Coronary artery (tissue), 2 donors: ENCODE data around the gene PRM1.

Experiments used
- DNase-seq: peaks from one replicate; pipeline ENCODE4 v3.0.0-alpha.2; 2017; ENCODE audit warnings: low spot score
- H3K27ac ChIP-seq, 2 donors: fragments of 200-600 bp; sonication (generic); one replicate each; pipeline ENCODE4 v1.5.1; 2016 to 2019
- H3K4me3 ChIP-seq: fragments of 200-600 bp; sonication (generic); 2 replicates; pipeline ENCODE4 v1.5.1; 2016; ENCODE audit warnings: mild to moderate bottlenecking, moderate library complexity
- CTCF ChIP-seq: fragments of 200-600 bp; sonication (generic); IDR thresholded peaks from one replicate; pipeline ENCODE4 v1.5.1; 2019; ENCODE audit warnings: antibody characterized with exemption

Gene PRM1

DNA sequence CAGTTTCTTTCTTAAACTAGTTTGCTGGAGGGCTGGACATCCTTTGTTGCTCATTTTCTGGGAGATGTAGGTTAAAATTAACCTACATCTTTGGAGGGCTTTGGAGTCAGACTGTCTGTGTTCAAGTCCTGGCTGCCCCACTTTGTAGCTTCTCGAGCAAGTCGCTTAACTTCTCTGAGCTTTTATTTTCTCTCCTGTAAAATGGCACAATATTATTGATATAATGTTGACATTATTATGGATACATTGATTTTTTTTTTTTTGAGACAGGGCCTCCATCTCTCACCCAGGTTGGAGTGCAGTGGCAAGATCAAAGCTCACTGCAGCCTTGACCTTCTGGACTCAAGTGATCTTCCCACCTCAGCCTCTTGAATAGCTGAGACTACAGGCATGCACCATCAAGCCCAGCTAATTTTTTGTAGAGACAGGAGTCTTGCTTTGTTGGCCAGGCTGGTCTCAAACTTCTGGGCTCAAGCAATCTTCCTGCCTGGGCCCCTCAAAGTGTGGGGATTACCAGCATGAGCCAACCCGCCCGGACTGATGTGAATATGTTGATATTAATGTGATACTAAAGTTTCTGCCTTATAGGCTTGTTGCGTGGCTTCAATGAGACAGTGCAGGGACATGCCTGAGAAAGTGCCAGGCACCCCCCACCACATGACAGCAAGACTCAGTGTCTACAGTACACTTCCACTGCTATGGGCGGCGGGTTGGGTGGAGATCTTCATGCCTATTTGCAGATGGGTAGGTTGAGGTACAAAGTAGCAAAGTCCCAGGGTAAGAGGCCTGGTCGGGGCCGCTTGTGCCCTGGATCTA, 32.6 kb upstream of the PRM1 start:
- no peak for DNase-seq
- H3K27ac ChIP-seq = no peak overlapping the region
- TF ChIP-seq CTCF = no peak
- no peak overlapping the region for H3K4me3 ChIP-seq

- DNase-seq = no peak
- Histone ChIP-seq H3K4me3 (peak overlapping the region; percentile 6), H3K27ac (no peak overlapping the region)
- no peak for TF ChIP-seq CTCF
Measured at GRCh38 chr16:11312718-11313492, 31.8 kb upstream of the PRM1 start.

DNA sequence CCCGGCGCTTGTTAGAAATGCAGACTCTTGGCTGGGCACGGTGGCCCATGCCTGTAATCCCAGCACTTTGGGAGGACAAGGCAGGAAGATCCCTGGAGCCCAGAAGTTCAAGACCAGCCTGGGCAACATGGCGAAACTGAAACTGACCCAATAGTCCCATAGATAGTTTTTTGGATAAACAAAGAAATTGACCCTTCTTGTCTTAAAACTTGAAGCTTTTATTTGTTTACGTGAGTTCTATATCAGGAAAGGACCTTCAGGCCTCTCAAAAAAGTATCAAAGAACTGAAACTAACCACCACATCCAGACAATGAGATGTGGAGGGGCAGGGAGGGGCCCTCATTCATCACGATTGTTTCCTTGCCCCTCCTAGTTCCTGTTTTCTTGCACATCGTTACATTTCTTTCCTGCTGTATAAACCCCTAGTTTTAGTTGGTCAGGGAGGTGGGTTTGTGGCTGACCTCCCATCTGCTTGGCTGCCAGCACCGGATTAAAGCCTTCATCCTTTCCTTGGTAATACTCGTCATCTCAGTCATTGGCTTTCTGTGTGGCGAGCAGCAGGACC, 29.9 kb upstream of the PRM1 start:
- no peak for DNase-seq
- TF ChIP-seq CTCF = no peak
- Histone ChIP-seq H3K4me3 (no peak overlapping the region), H3K27ac (no peak overlapping the region)

- no peak for DNase-seq
- H3K4me3 ChIP-seq = no peak overlapping the region
- no peak overlapping the region for H3K27ac ChIP-seq
- no peak for TF ChIP-seq CTCF
Measured at GRCh38 chr16:11310634-11310977, 29.5 kb upstream of the PRM1 start.

DNA sequence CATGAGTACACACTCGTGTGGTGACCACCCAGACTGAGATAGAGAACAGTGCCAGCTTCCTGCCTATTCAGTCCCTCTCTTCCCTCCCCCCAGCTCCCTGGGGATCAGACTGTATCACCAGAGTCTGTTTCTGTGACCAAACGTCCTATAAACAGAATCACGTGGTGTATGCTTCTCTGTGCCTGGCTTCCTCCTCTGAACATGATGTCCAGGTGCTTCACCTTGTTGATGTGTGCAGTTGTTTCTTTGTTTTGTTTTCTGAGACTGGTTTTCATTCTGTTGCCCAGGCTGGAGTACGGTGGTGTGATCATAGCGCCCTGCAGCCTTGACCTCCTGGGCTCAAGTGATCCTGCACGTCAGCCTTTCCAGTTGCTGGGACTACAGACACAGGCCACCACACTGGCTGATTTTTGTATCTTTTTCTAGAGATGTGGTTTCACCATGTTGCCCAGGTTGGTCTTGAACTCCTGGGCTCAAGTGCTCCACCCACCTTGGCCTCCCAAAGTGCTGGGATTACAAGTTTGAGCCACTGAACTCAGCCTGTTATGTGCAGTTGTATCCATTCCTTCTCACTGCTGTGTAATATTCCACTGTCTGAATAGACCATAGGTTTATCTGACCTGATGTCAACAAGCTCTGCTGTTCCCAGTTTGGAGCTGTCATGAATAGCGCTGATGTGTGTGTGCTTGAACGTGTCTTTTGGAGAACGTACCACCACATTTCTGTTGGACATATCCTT, 28.9 kb upstream of the PRM1 start:
- Histone ChIP-seq H3K4me3 (no peak overlapping the region), H3K27ac (no peak overlapping the region)
- no peak for TF ChIP-seq CTCF
- DNase-seq = no peak

GRCh38 chr16:11308493-11309283, 27.6 kb upstream of the PRM1 start:
- no peak for TF ChIP-seq CTCF
- no peak overlapping the region for H3K4me3 ChIP-seq
- DNase-seq = no peak
- no peak overlapping the region for H3K27ac ChIP-seq
